HuH-7.5 (cell line): Measurements from ENCODE around the gene RBM42.
"Not testable (repeated sequence)": the region's sequence is repeated elsewhere in the genome, so short reads cannot be mapped to it uniquely, and the experiment has no call there.

ENCODE experiments used
- DNase-seq: peaks from one replicate; pipeline ENCODE4 v3.0.0; 2011; ENCODE audit warnings: low spot score

Gene RBM42

GRCh38 chr19:35628565-35629331, at the start of gene RBM42:
RBM42 (plus strand) TSS chr19:35629036; CDS start chr19:35629154, 118 bp downstream.
- peak; percentile 99 for DNase-seq

GRCh38 chr19:35582760-35583159, 46.1 kb upstream of the RBM42 start:
- DNase-seq = no peak

- no peak for DNase-seq
Measured at GRCh38 chr19:35585848-35586247, 43.0 kb upstream of the RBM42 start, which contains the start of gene PMIS2. PMIS2 (plus strand) TSS chr19:35586173; CDS start chr19:35586260, 87 bp downstream.

- no peak for DNase-seq
Measured at GRCh38 chr19:35587321-35587720, 41.5 kb upstream of the RBM42 start.

GRCh38 chr19:35590875-35591274, 38.0 kb upstream of the RBM42 start:
- no peak for DNase-seq

- no peak for DNase-seq
Measured at GRCh38 chr19:35592226-35592625, 36.6 kb upstream of the RBM42 start.

GRCh38 chr19:35595026-35595425, 33.8 kb upstream of the RBM42 start:
- DNase-seq = not testable (repeated sequence)

- no peak for DNase-seq
Measured at GRCh38 chr19:35595928-35596327, 32.9 kb upstream of the RBM42 start.

- DNase-seq = no peak
Measured at GRCh38 chr19:35596366-35596999, 32.4 kb upstream of the RBM42 start.

- DNase-seq = no peak
Measured at GRCh38 chr19:35601971-35602370, 26.9 kb upstream of the RBM42 start.

GRCh38 chr19:35604436-35604835, 24.4 kb upstream of the RBM42 start:
- DNase-seq = not testable (repeated sequence)

- DNase-seq = not testable (repeated sequence)
Measured at GRCh38 chr19:35607170-35607569, 21.7 kb upstream of the RBM42 start.

GRCh38 chr19:35607661-35608060, 21.2 kb upstream of the RBM42 start:
- no peak for DNase-seq

GRCh38 chr19:35608251-35608650, 20.6 kb upstream of the RBM42 start:
- DNase-seq = no peak

GRCh38 chr19:35609851-35610353, 18.9 kb upstream of the RBM42 start:
- DNase-seq = no peak

GRCh38 chr19:35612224-35612558, 16.6 kb upstream of the RBM42 start:
- no peak for DNase-seq

- DNase-seq = peak; percentile 87
Measured at GRCh38 chr19:35612559-35613321, 16.1 kb upstream of the RBM42 start, which contains the start of gene HAUS5. HAUS5 (plus strand) TSS chr19:35612735; CDS start chr19:35612795, 60 bp downstream.

- no peak for DNase-seq
Measured at GRCh38 chr19:35613574-35613973, 15.3 kb upstream of the RBM42 start.

GRCh38 chr19:35615036-35615435, 13.8 kb upstream of the RBM42 start:
- no peak for DNase-seq

GRCh38 chr19:35618857-35619256, 10.0 kb upstream of the RBM42 start:
- DNase-seq = no peak

GRCh38 chr19:35619290-35619923, 9.4 kb upstream of the RBM42 start:
- no peak for DNase-seq

- no peak for DNase-seq
Measured at GRCh38 chr19:35620001-35620400, 8.8 kb upstream of the RBM42 start.
